Measurements from ENCODE around the gene SEPHS1. TPM values are rescaled to one million over a fixed set of nuclear protein-coding genes. Genes with fewer than 3 reads are reported as not detected.
A peak's percentile ranks its signal among the peaks of the same experiment; 100 is the strongest.

The SEPHS1 gene
- total and polyA plus RNA-seq, 2 of the 8 experiments (the other 6 are each of a cell fraction or from before 2014, with no cell fraction given): 270 to 683 TPM

GRCh38 chr10:13268310-13268709, 79.8 kb downstream of the SEPHS1 start:
- Histone ChIP-seq H2BK5ac (ENCODE audit: low read depth, low read length) (no peak overlapping the region), H3K27me3 (replicated peaks in 1 of 4; ENCODE audit: control insufficient read depth in 3 of 4, extremely low read depth in 1 of 4, insufficient read depth in 3 of 4, low read length in 3 of 4) (no peaks in the 10 kb centered on the region; a peak in 1 of 7 replicates), H3K56ac (replicated peaks; ENCODE audit: insufficient read length, low read depth, low read length) (no peak overlapping the region), H3K9ac (replicated peaks in 1 of 4; ENCODE audit: extremely low read depth in 1 of 4, low read depth in 3 of 4, low read length in 3 of 4) (no peak overlapping the region), H4K91ac (replicated peaks; ENCODE audit: insufficient read length, low read length) (no peak overlapping the region), H3K4me2 (ENCODE audit: insufficient read depth in 1 of 2, low read depth in 2 of 2, low read length in 2 of 2) (no peak overlapping the region), H3K4ac (replicated peaks; ENCODE audit: insufficient read length, low read depth, low read length) (no peak overlapping the region), H3K79me2 (ENCODE audit: control insufficient read depth in 1 of 2, insufficient read depth in 2 of 2, low read length in 2 of 2) (no peaks in the 10 kb centered on the region), H3K9me3 (ENCODE audit: insufficient read depth in 2 of 2, low read depth in 1 of 2, low read length in 1 of 2) (no peaks in the 10 kb centered on the region), H2BK15ac (ENCODE audit: low read length) (no peak overlapping the region), H3K14ac (ENCODE audit: insufficient read length) (no peak overlapping the region), H3K23me2 (ENCODE audit: low read depth, low read length) (no peaks in the 10 kb centered on the region; the same call in 1 of the 2 replicates), H2BK12ac (ENCODE audit: low read depth, low read length) (no peak overlapping the region), H2BK20ac (ENCODE audit: low read length) (no peak overlapping the region), H4K8ac (ENCODE audit: extremely low read depth, insufficient read depth, low read length) (no peak overlapping the region), H3K36me3 (ENCODE audit: control insufficient read depth in 2 of 4, insufficient read depth in 4 of 4, low read length in 3 of 4) (no peaks in the 10 kb centered on the region), H3K79me1 (ENCODE audit: low read depth, low read length) (no peaks in the 10 kb centered on the region), H3K4me3 (ENCODE audit: extremely low read depth in 1 of 4, insufficient read depth in 2 of 4, low read depth in 3 of 4, low read length in 4 of 4) (no peak overlapping the region), H2BK120ac (replicated peaks; ENCODE audit: low read depth, low read length) (no peak overlapping the region), H2AK5ac (ENCODE audit: low read depth, low read length) (no peak overlapping the region), H2AFZ (ENCODE audit: low read length) (no peak overlapping the region), H4K5ac (ENCODE audit: insufficient read length, low read depth, low read length) (no peak overlapping the region), H3K4me1 (replicated peaks in 1 of 4; ENCODE audit: control insufficient read depth in 3 of 4, insufficient read depth in 4 of 4, low read length in 3 of 4) (peaks cover 4 to 12% (median 7%) of the 10 kb centered on the region in 4 experiments), H3K23ac (ENCODE audit: insufficient read length) (no peak overlapping the region), H3K18ac (ENCODE audit: extremely low read depth, low read length) (no peak overlapping the region), H4K20me1 (replicated peaks in 1 of 2; ENCODE audit: control insufficient read depth in 1 of 2, insufficient read depth in 2 of 2, low read length in 2 of 2) (no peaks in the 10 kb centered on the region), H3K27ac (ENCODE audit: low read depth, low read length) (no peak overlapping the region)
- DNase-seq (ENCODE audit: low read depth in 1 of 2, low spot score in 2 of 2) (no peak), FAIRE-seq (no peak)
- CTCF ChIA-PET (ENCODE audit: partially characterized antibody): no interaction called here
- 73% methylated on average over 4 of the region's 4 CpGs; no CpG with 5 or more reads in 1 of the 2 experiments for WGBS, 2 experiments (ENCODE audit: extremely low coverage in 1 of 2, insufficient coverage in 1 of 2, insufficient read length in 1 of 2, insufficient replicate concordance in 2 of 2, low coverage in 1 of 2, low lambda C conversion rate in 2 of 2, missing lambda C conversion rate in 1 of 2)
- POLR2A ChIA-PET (ENCODE audit: partially characterized antibody): interaction anchor here (1.2 to 1.4 kb wide), 3 partner anchors 32 to 82 kb away, joined by 4 to 7 read pairs (median 4); partner anchors contain the start of gene PHYH
- TF ChIP-seq CHD1 (IDR thresholded peaks at IDR 0.05; ENCODE audit: low read depth, low read length) (no peak), PHF8 (conservative IDR thresholded peaks at IDR 0.05; ENCODE audit: low read depth, low read length) (no peak), KDM1A (IDR thresholded peaks at IDR 0.05; ENCODE audit: borderline replicate concordance, low read length) (peak; percentile 87; the same call in 1 of the 2 replicates), TAF1 (IDR thresholded peaks at IDR 0.05; ENCODE audit: low read depth, low read length) (no peak), CTBP2 (IDR thresholded peaks at IDR 0.05; ENCODE audit: borderline replicate concordance, insufficient read depth, insufficient read length, low read length) (no peak), SAP30 (IDR thresholded peaks at IDR 0.05; ENCODE audit: insufficient read depth, insufficient replicate concordance, low read length) (no peak), ASH2L (IDR thresholded peaks at IDR 0.05; ENCODE audit: low read length) (no peak), TAF7 (optimal IDR thresholded peaks at IDR 0.05; ENCODE audit: borderline replicate concordance, low read depth, low read length) (no peak), HDAC2 (IDR thresholded peaks at IDR 0.05; ENCODE audit: borderline replicate concordance in 1 of 2, low read depth in 2 of 2, low read length in 2 of 2) (0 out of 4 replicates have a peak, but pooled peaks of 1 of the 2 experiments have one; percentile 47), SP1 (IDR thresholded peaks at IDR 0.05; ENCODE audit: low read depth, low read length) (no peak)
- TF ChIP-seq, protein P1, sequence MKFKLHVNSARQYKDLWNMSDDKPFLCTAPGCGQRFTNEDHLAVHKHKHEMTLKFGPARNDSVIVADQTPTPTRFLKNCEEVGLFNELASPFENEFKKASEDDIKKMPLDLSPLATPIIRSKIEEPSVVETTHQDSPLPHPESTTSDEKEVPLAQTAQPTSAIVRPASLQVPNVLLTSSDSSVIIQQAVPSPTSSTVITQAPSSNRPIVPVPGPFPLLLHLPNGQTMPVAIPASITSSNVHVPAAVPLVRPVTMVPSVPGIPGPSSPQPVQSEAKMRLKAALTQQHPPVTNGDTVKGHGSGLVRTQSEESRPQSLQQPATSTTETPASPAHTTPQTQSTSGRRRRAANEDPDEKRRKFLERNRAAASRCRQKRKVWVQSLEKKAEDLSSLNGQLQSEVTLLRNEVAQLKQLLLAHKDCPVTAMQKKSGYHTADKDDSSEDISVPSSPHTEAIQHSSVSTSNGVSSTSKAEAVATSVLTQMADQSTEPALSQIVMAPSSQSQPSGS (IDR thresholded peaks at IDR 0.05; ENCODE audit: low read length): no peak

All from H1 (cell line).